RWPE2 (cell line): ENCODE measurements around the gene SMIM35.

Experiments
- ATAC-seq: fragments of 200-7000 bp; cut with Tn5 transposase; 3 replicates; pipeline ENCODE4 v1.9.1; 2021; ENCODE audit warnings: low read depth
- DNase-seq: peaks from one replicate; pipeline ENCODE4 v3.0.0-alpha.2; 2020; ENCODE audit warnings: low spot score
- H3K27ac ChIP-seq: fragments of 450-650 bp; 2 replicates; pipeline ENCODE4 v1.5.1; 2017; ENCODE audit warnings: mild to moderate bottlenecking; ENCODE audit not compliant: poor library complexity, severe bottlenecking
- H3K27me3 ChIP-seq: fragments of 250-450 bp; sonication (Bioruptor Pico); 2 replicates; pipeline ENCODE4 v1.5.1; 2021; ENCODE audit warnings: mild to moderate bottlenecking, moderate library complexity; ENCODE audit not compliant: insufficient read depth, poor library complexity, severe bottlenecking
- H3K36me3 ChIP-seq: fragments of 250-450 bp; sonication (Bioruptor Pico); 2 replicates; pipeline ENCODE4 v1.5.1; 2020; ENCODE audit warnings: low read depth, mild to moderate bottlenecking, moderate library complexity
- H3K4me1 ChIP-seq: fragments of 250-450 bp; sonication (Bioruptor Pico); 2 replicates; pipeline ENCODE4 v1.5.1; 2021; ENCODE audit warnings: mild to moderate bottlenecking, moderate library complexity; ENCODE audit not compliant: insufficient read depth, poor library complexity, severe bottlenecking
- H3K4me3 ChIP-seq: fragments of 250-450 bp; sonication (Bioruptor Pico); 2 replicates; pipeline ENCODE4 v1.5.1; 2021; ENCODE audit warnings: mild to moderate bottlenecking, moderate library complexity; ENCODE audit not compliant: severe bottlenecking
- H3K9me3 ChIP-seq: fragments of 250-450 bp; sonication (Bioruptor Pico); 2 replicates; pipeline ENCODE4 v1.5.1; 2021; ENCODE audit warnings: mild to moderate bottlenecking, moderate library complexity; ENCODE audit not compliant: severe bottlenecking
- TF ChIP-seq, protein P1 (sequence below): fragments of 450-650 bp; IDR thresholded peaks from one replicate; pipeline ENCODE4 v1.5.1; 2017; ENCODE audit warnings: mild to moderate bottlenecking, moderate library complexity; ENCODE audit not compliant: poor library complexity, severe bottlenecking

SMIM35 gene

DNA sequence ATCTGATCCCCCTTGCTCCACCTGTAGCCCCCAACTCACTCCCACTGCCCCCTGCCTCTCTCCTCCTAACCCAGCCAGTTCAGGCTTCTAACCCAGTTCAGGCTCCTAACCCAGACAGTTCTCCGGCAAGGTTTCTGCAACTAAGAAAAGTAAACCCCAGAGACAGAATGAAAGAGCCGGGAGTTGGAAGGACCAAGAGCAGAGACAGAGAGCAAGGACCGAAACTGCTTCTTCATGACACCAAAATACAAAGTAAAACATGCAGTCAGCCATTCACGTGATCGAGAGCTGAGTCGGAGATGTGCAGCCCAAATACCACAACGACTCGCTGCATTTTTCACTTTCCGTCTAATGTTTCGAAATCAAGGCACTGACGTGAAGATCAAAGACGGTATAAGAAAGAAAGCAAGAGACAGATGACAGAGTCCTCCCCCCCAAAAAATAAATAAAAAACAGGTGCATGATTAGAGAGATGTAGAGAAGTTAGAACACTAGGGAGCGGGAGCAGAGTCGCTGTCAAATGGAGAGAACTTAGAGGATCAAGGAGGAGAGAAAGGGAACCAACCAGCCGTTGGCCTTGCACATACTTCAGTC lies 99.7 kb downstream of the SMIM35 start:
- TF ChIP-seq, protein P1, sequence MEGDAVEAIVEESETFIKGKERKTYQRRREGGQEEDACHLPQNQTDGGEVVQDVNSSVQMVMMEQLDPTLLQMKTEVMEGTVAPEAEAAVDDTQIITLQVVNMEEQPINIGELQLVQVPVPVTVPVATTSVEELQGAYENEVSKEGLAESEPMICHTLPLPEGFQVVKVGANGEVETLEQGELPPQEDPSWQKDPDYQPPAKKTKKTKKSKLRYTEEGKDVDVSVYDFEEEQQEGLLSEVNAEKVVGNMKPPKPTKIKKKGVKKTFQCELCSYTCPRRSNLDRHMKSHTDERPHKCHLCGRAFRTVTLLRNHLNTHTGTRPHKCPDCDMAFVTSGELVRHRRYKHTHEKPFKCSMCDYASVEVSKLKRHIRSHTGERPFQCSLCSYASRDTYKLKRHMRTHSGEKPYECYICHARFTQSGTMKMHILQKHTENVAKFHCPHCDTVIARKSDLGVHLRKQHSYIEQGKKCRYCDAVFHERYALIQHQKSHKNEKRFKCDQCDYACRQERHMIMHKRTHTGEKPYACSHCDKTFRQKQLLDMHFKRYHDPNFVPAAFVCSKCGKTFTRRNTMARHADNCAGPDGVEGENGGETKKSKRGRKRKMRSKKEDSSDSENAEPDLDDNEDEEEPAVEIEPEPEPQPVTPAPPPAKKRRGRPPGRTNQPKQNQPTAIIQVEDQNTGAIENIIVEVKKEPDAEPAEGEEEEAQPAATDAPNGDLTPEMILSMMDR: no peak
- ATAC-seq (no peak), DNase-seq (no peak)
- Histone ChIP-seq H3K27ac (no peak overlapping the region), H3K4me3 (no peak overlapping the region), H3K9me3 (no peaks in the 10 kb centered on the region), H3K4me1 (no peaks in the 10 kb centered on the region), H3K36me3 (no peaks in the 10 kb centered on the region), H3K27me3 (peaks cover 22% of the 10 kb centered on the region)

DNA sequence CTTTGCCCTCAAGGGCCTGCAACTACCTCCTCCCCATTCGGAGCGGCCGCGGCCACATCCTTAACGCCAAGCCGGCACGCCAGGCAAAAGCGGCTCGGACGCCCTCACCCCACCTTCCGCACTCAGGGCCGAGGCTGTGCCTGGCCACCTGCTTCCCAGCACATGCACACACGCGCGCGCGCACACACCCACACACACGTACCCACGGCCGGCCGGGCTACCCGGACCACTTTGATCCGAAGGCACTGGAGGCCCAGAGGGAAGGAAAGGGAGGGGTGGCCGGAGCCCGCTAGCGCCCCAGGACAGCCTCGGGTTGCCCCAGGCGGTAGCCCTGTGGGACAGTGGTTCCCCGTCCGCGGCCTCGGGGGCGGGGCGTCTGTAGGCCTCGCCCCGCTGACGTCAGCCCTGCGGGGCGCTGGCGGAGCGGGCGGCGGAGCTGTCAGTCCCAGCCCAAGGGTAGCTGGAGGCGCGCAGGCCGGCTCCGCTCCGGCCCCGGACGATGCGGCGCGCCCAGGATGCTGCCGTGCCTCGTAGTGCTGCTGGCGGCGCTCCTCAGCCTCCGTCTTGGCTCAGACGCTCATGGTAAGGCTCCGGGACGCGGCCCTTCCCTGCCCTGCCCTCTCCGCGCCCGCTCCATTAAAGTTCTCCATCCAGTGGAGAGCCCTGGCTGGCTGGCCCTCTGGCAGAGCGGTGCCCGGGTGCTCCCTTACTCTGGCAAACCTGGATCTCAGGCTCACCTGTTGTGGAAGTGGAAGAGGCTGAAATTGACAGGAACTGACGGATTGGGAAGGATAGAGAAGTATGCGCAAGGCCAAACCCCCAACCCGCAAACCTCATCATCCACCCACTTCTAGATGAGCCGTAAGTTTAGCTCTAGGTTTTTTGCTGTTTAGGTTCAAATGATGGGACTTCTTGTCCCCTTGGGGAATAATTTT lies 100.5 kb downstream of the SMIM35 start, which contains the start of gene IL10RA:
IL10RA (plus strand) TSS at position 442 of the 935 bp plus-strand sequence; CDS start at position 516, 74 bp downstream.
- Histone ChIP-seq H3K4me3 (peak within 1 kb of the TSS; percentile 21), H3K9me3 (no peaks in the 10 kb centered on the region), H3K27ac (no peak within 1 kb of the TSS), H3K36me3 (no peaks in the 10 kb centered on the region), H3K4me1 (no peaks in the 10 kb centered on the region), H3K27me3 (peaks cover 22% of the 10 kb centered on the region)
- TF ChIP-seq, protein P1: no peak
- ATAC-seq: peak; percentile 89
- no peak for DNase-seq

DNA sequence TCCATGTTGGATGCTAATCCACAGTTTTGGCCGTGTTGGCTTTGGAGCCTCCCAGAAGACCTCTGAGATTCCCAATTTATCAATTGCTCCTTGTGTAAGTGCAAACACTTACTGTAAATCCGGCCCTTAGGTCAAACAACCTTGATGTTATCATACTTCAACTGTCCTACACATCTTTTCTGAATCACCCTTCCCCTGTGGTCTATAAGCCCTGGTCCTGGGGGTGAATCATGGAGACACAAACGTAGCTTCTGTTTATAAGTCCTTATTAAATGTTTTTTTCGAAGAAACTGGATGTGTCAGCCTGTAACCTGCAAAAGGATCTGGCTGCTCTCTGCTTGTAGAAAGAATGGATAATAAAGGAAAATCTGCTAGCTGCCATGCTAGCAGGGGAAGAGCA lies 102.3 kb downstream of the SMIM35 start:
- no peak for ATAC-seq
- TF ChIP-seq, protein P1: no peak

DNA sequence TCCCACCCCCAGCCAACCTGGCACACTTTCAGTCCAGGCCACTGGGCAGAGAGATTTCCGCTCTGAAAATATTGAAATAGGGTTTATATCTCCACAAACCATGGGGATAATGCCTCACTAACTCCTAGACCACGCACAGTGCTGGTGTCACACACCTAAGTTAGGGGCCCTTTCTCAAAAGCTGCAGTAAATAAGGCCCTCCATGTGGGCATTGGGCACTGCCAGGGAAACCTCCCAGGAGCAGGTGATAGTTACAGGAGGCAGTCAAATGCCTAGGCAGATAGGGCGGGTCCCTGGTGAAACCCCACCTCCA lies 103.6 kb downstream of the SMIM35 start:
- no peak for DNase-seq
- Histone ChIP-seq H3K4me1 (no peaks in the 10 kb centered on the region), H3K9me3 (no peaks in the 10 kb centered on the region), H3K4me3 (no peak overlapping the region), H3K36me3 (no peaks in the 10 kb centered on the region), H3K27me3 (peaks cover 22% of the 10 kb centered on the region), H3K27ac (no peak overlapping the region)
- no peak for ATAC-seq
- TF ChIP-seq, protein P1: no peak

More for the DNA sequence above, 102.3 kb downstream of the SMIM35 start:
- Histone ChIP-seq H3K27me3 (peaks cover 22% of the 10 kb centered on the region), H3K4me3 (no peak overlapping the region), H3K4me1 (no peaks in the 10 kb centered on the region), H3K36me3 (no peaks in the 10 kb centered on the region), H3K27ac (no peak overlapping the region), H3K9me3 (no peaks in the 10 kb centered on the region)
- no peak for DNase-seq
